GM23338 (cell line): ENCODE results near the gene TNNI3.
A peak's percentile ranks its signal among the peaks of the same experiment; 100 is the strongest.

Experiments
- CREB1 ChIP-seq: fragments of 250-450 bp; sonication (Bioruptor Pico); IDR thresholded peaks from 2 replicates; pipeline ENCODE4 v1.5.0; 2020; ENCODE audit warnings: low read depth, mild to moderate bottlenecking, moderate library complexity
- CTCF ChIP-seq, 2 experiments: fragments of 200-600 bp in 1 of 2; sonication (generic) in 1 of 2; conservative IDR thresholded peaks; 2 replicates each; pipeline versions ENCODE4 v1.5.1 to v1.6.1; 2016 to 2017; ENCODE audit warnings: antibody characterized with exemption in 2 of 2, low read depth in 2 of 2, mild to moderate bottlenecking in 2 of 2, moderate library complexity in 1 of 2
- EZH2 ChIP-seq: fragments of 200-600 bp; sonication (generic); IDR thresholded peaks from one replicate; pipeline ENCODE4 v1.8.0; 2017; ENCODE audit warnings: antibody characterized with exemption, mild to moderate bottlenecking, low read depth; ENCODE audit not compliant: unreplicated experiment
- EZH2phosphoT487 ChIP-seq: fragments of 200-600 bp; sonication (generic); IDR thresholded peaks from one replicate; pipeline ENCODE4 v1.8.1; 2018; ENCODE audit warnings: antibody characterized with exemption; ENCODE audit not compliant: unreplicated experiment
- JUNB ChIP-seq: IDR thresholded peaks from one replicate; pipeline ENCODE4 v1.6.1; 2016; ENCODE audit warnings: antibody characterized with exemption; ENCODE audit not compliant: unreplicated experiment
- NANOG ChIP-seq: IDR thresholded peaks from 2 replicates; pipeline ENCODE4 v1.6.1; 2016; ENCODE audit warnings: antibody characterized with exemption, borderline replicate concordance
- POLR2AphosphoS5 ChIP-seq: IDR thresholded peaks from 2 replicates; pipeline ENCODE4 v1.6.1; 2016; ENCODE audit warnings: antibody characterized with exemption, low read depth
- REST ChIP-seq: IDR thresholded peaks from one replicate; pipeline ENCODE4 v1.6.1; 2018; ENCODE audit warnings: antibody characterized with exemption; ENCODE audit not compliant: unreplicated experiment
- ZNF114 ChIP-seq: fragments of 250-450 bp; sonication (Bioruptor Pico); IDR thresholded peaks from 2 replicates; pipeline ENCODE4 v1.5.0; 2020; ENCODE audit warnings: mild to moderate bottlenecking, moderate library complexity
- ZNF331 ChIP-seq: fragments of 250-450 bp; sonication (Bioruptor Pico); IDR thresholded peaks from 2 replicates; pipeline ENCODE4 v1.5.0; 2020; ENCODE audit warnings: low read depth, mild to moderate bottlenecking, moderate library complexity

GRCh38 chr19:55112777-55113569 is 44.6 kb downstream of the TNNI3 start:
- TF ChIP-seq CTCF (conservative IDR thresholded peaks at IDR 0.05; ENCODE audit: low read depth in 2 of 2) (peak; percentile 37 to 55), REST (no peak), NANOG (no peak), POLR2AphosphoS5 (no peak), EZH2 (no peak), JUNB (no peak), CREB1 (CRISPR knock-in tag) (no peak), ZNF331 (CRISPR knock-in tag) (no peak), ZNF114 (CRISPR knock-in tag) (no peak), EZH2phosphoT487 (no peak)
